Heart left ventricle (tissue), 16 donors: ENCODE data around the gene RNF39. TPM values are rescaled to one million over a fixed set of nuclear protein-coding genes. Genes with fewer than 3 reads are reported as not detected.

ENCODE experiments used
- ATAC-seq, 4 donors: fragments of 200-7000 bp; cut with Tn5 transposase; one replicate each; pipeline ENCODE4 v1.9.1; 2020 to 2022; ENCODE audit warnings: moderate library complexity in 4 of 4, mild to moderate bottlenecking in 3 of 4, moderate number of reproducible peaks in 1 of 4
- DNase-seq, 5 donors: peaks; one replicate each; pipeline ENCODE4 v3.0.0-alpha.2; 2020
- H3K27ac ChIP-seq, 12 donors: fragments of 200-600 bp; sonication (generic) in 4 of 12; one replicate each; pipeline versions ENCODE4 v1.5.0 to v1.8.0; 2016 to 2022; ENCODE audit warnings: mild to moderate bottlenecking in 2 of 12
- H3K27me3 ChIP-seq, 9 donors: fragments of 200-600 bp; sonication (generic) in 2 of 9; one replicate each; pipeline versions ENCODE4 v1.5.1 to v1.8.0; 2016 to 2022; ENCODE audit warnings: mild to moderate bottlenecking in 3 of 9
- H3K36me3 ChIP-seq, 9 donors: fragments of 200-600 bp; sonication (generic) in 2 of 9; one replicate each; pipeline versions ENCODE4 v1.5.0 to v1.8.0; 2018 to 2022; ENCODE audit warnings: mild to moderate bottlenecking in 2 of 9
- H3K4me1 ChIP-seq, 12 donors: fragments of 200-600 bp; sonication (generic) in 4 of 12; one replicate each; pipeline versions ENCODE4 v1.5.0 to v1.8.0; 2016 to 2022; ENCODE audit warnings: mild to moderate bottlenecking in 3 of 12
- H3K4me3 ChIP-seq, 12 donors: fragments of 200-600 bp; sonication (generic) in 4 of 12; one replicate each; pipeline versions ENCODE4 v1.5.0 to v1.8.0; 2017 to 2022; ENCODE audit warnings: mild to moderate bottlenecking in 9 of 12, moderate library complexity in 4 of 12
- H3K9me3 ChIP-seq, 12 donors: fragments of 200-600 bp; sonication (generic) in 4 of 12; one replicate each; pipeline versions ENCODE4 v1.5.0 to v1.8.0; 2016 to 2022; ENCODE audit warnings: mild to moderate bottlenecking in 1 of 12
- POLR2A ChIP-seq, 2 donors: fragments of 450-650 bp; IDR thresholded peaks; one replicate each; pipeline ENCODE4 v1.6.1; 2017; ENCODE audit warnings: antibody characterized with exemption in 2 of 2, mild to moderate bottlenecking in 2 of 2, moderate library complexity in 2 of 2
- whole genome bisulfite sequencing, 4 donors: extraction: QIAGEN DNeasy Blood & Tissue Kit in 2 of 4; methylation state at CpG; one replicate each; pipeline versions ENCODE4 v1.1.5 to v1.1.7; 2013 to 2018; 5-methylcytosine and 5-hydroxymethylcytosine counted together
- intact Hi-C, 10 donors: fragments of 100-400 bp; cut with DNase I; formaldehyde crosslinking; loops; one replicate each; pipeline versions ENCODE4 v1.11.1 to v1.14.2; 2022
- polyA plus RNA-seq, 2 donors: library from polyadenylated mRNA; stranded (reverse); fragments of 200-250 nt; gene quantifications; one replicate each; pipeline ENCODE4 v1.2.3, GENCODE V29; 2013
- total RNA-seq, 9 donors: library from RNA; depleted of rRNA in 2 of 9; stranded (reverse); fragments of >200 nt in 2 of 9; fragmentation: NEBNext Ultra II Directional in 3 of 9; extraction: Animal tissue kit (Norgen Biotek cat#: 25700) in 3 of 9; gene quantifications; one replicate each; pipeline versions ENCODE4 v1.1.0 to v1.2.4, GENCODE V29; 2016 to 2023
- TF ChIP-seq, protein P1 (sequence below), 12 donors: fragments of 200-600 bp; sonication (generic) in 4 of 12; IDR thresholded peaks; one replicate each; pipeline versions ENCODE4 v1.5.0 to v1.8.0; 2018 to 2022; ENCODE audit warnings: antibody characterized with exemption in 12 of 12, mild to moderate bottlenecking in 5 of 12
- donor health status: ischemic (EF 13 %, LVEDD 7.1; RV severe dilation, severe dysfunction).
- donor health status: healthy with polysubstance abuse.
- donor health status: DM: no; HTN: yes; CAD: no.
- donor health status: DM: no; HTN: no; CAD: no.
- donor health status: ischemic (EF 25% LVEDD 6.9; RV normal size, moderate dysfunction).
- donor health status: ischemic (EF 25% LVEDD 5.7; RV mildly dilated, moderate dysfunction).
- donor health status: healthy.
- donor health status: DM: yes; HTN: yes; CAD: no.
- donor health status: ischemic (EF 35%, LVEDD 5.7; RV mildly dilated, moderate dysfunction).
- donor health status: nonischemic (EF 11% LVEDD 7.7; RV severe dilation, severe dysfunction).
- donor health status: DM: yes; HTN: yes; CAD: no.
- donor health status: PGD.
- donor health status: ischemic (EF 29% LVEDD 5.4; RV normal size, mild dysfunction).
- donor health status: nonischemic (EF 23%, LVEDD 6.1; RV moderate dilation, normal function).

Gene RNF39
- total and polyA plus RNA-seq, 11 donors: 0.68 TPM; not detected in 10

GRCh38 chr6:30100154-30100553 is 24.6 kb upstream of the RNF39 start:
- peaks cover 0 to 42% (median 28%) of the 10 kb centered on the region in 12 donors for H3K4me1 ChIP-seq
- peak overlapping the region in 6 of 12 donors; percentile 45 to 81 (median 55) for H3K27ac ChIP-seq
- no peak for ATAC-seq
- DNase-seq: no peak
- H3K9me3 ChIP-seq: no peaks in the 10 kb centered on the region
- 25 to 41% (median 31%) methylated on average over 8 of the region's 8 CpGs for WGBS, 4 donors
- H3K4me3 ChIP-seq: peak overlapping the region in 8 of 12 donors; percentile 43 to 60 (median 55)
- no peak for TF ChIP-seq POLR2A (IDR thresholded peaks at IDR 0.05)
- TF ChIP-seq, protein P1, sequence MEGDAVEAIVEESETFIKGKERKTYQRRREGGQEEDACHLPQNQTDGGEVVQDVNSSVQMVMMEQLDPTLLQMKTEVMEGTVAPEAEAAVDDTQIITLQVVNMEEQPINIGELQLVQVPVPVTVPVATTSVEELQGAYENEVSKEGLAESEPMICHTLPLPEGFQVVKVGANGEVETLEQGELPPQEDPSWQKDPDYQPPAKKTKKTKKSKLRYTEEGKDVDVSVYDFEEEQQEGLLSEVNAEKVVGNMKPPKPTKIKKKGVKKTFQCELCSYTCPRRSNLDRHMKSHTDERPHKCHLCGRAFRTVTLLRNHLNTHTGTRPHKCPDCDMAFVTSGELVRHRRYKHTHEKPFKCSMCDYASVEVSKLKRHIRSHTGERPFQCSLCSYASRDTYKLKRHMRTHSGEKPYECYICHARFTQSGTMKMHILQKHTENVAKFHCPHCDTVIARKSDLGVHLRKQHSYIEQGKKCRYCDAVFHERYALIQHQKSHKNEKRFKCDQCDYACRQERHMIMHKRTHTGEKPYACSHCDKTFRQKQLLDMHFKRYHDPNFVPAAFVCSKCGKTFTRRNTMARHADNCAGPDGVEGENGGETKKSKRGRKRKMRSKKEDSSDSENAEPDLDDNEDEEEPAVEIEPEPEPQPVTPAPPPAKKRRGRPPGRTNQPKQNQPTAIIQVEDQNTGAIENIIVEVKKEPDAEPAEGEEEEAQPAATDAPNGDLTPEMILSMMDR (IDR thresholded peaks at IDR 0.05): no peak
- H3K36me3 ChIP-seq: no peaks in the 10 kb centered on the region
- intact Hi-C loops: loop anchor here in 7 of 10 donors (2.0 to 5.0 kb wide), 4 partner anchors 33 to 72 kb away; partner anchors contain the start of genes PPP1R11 (in 6 of the 7) and POLR1H (in 1 of the 7)
- H3K27me3 ChIP-seq: peaks cover 0 to 57% (median 35%) of the 10 kb centered on the region in 9 donors

DNA sequence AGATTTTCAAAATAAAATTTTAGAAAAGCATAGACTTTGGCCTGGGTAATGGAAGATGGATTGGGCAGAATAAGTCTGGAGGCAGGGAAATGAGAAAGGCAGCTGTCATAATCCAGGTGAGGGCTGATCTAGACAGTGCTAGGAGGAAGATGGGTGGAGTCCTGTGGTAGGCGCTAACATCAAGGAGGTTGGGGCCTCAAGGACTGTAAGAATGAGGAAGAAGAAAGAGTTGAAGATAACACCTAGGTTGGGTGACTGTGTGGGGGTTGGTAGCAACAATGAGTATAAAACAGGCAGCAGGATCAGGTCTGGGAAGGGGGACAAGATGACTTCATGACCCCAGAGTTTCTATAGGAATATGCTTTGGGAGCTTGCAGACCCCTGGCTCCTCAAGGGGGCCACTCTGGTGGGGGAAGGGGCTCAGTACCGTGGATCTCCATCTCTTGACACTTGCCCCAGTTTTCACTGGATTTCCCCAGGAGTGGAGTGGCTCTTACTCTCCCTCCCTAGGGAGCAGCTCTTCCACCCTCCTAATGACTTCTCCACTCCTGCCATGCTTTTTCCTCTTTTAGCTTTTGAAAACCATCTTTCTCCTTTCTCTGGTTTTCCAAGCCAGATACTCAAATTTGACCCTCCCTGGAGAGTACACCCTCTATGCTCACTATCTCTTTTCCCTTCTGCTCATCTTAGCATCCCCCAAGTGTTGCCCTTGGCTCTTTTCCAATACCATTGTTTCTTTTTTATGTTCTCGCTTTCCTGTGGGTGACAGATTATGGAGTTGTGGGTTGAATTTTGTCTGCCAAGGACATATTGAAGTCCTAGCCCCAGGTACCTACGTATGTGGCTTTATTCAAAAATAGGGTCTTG is 22.6 kb upstream of the RNF39 start:
- 61 to 71% (median 64%) methylated on average over 4 of the region's 4 CpGs for WGBS, 4 donors
- TF ChIP-seq, protein P1 (IDR thresholded peaks at IDR 0.05): no peak
- TF ChIP-seq POLR2A (IDR thresholded peaks at IDR 0.05): no peak
- H3K27ac ChIP-seq: no peak overlapping the region
- H3K27me3 ChIP-seq: peaks cover 0 to 62% (median 35%) of the 10 kb centered on the region in 9 donors
- no peak overlapping the region for H3K4me3 ChIP-seq
- intact Hi-C loops: no loop called here
- ATAC-seq: no peak
- peaks cover 0 to 37% (median 25%) of the 10 kb centered on the region in 12 donors for H3K4me1 ChIP-seq
- no peaks in the 10 kb centered on the region for H3K9me3 ChIP-seq
- no peak for DNase-seq
- no peaks in the 10 kb centered on the region for H3K36me3 ChIP-seq

DNA sequence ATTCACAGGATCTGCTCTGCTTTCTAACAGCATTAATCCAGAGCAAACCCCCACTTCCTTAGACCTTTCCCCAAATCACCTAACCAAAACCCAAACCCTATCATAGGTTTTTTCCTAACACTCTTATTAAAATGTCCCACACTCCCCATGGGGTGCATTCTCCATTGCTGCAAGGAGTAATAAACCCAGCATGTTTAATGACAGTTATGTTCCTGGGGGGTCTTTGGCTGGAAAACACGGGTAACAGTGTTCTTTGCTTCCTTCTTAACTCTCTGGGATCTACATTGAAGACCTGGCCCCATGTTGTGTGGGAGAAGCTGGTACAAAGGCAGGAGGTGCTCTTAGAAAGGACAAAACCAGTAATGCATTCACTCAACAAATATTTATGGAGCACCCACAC is 21.3 kb upstream of the RNF39 start:
- Histone ChIP-seq H3K27ac (no peak overlapping the region), H3K4me3 (no peak overlapping the region), H3K9me3 (no peaks in the 10 kb centered on the region), H3K4me1 (peaks cover 0 to 25% (median 17%) of the 10 kb centered on the region in 12 donors), H3K36me3 (no peaks in the 10 kb centered on the region), H3K27me3 (peaks cover 0 to 75% (median 35%) of the 10 kb centered on the region in 9 donors)
- intact Hi-C loops: no loop called here
- no peak for ATAC-seq
- 38 to 50% (median 45%) methylated on average over 1 of the region's 1 CpG for WGBS, 4 donors
- DNase-seq: no peak
- TF ChIP-seq, protein P1 (IDR thresholded peaks at IDR 0.05): no peak
- TF ChIP-seq POLR2A (IDR thresholded peaks at IDR 0.05): no peak

- Histone ChIP-seq H3K4me1 (peaks cover 0 to 5% (median 0%) of the 10 kb centered on the region in 12 donors), H3K27me3 (peaks cover 0 to 73% (median 15%) of the 10 kb centered on the region in 9 donors), H3K36me3 (no peaks in the 10 kb centered on the region), H3K9me3 (no peaks in the 10 kb centered on the region), H3K27ac (no peak overlapping the region), H3K4me3 (no peak overlapping the region)
- WGBS, 4 donors: 69 to 81% (median 73%) methylated on average over 4 to 5 of the region's 5 CpGs
- TF ChIP-seq POLR2A (IDR thresholded peaks at IDR 0.05): no peak
- TF ChIP-seq, protein P1 (IDR thresholded peaks at IDR 0.05): no peak
- DNase-seq: no peak
- peak in 1 of 4 donors; percentile 58 for ATAC-seq
- intact Hi-C loops: no loop called here
Observed at GRCh38 chr6:30093951-30094661, 18.5 kb upstream of the RNF39 start.
